ENCODE results near the gene ARFGAP2.

Gene ARFGAP2

GRCh38 chr11:47166368-47166767 lies 10.3 kb downstream of the ARFGAP2 start:
- DNase-seq = no peak

DNA sequence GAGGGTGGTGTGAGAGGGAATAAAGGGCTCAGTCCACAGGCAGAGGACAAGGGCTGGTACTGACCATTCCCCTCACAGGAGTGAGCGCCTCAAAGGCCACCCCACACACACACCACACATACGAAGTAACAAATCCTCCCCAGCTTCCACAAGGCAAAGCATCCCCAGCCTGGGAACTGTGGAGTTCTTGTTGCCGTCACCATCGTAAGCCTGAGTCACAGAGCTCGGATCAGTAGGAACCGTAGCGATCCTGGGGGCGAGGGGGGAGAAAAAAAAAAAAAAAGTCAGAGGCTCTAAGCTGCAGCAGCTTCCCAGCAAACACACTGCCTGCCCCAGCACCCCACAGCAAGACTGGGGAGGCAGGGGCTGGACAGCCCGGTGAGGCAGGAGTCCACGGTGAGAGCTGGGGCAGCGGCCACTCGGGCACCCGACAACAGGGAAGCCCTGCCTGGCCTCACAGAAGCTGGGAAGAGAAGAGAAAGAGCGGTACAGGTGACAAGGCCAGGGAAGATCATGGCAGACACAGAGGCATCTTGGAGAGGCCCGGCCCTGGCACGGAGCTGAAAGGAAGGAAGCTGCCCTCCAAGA lies 11.3 kb downstream of the ARFGAP2 start:
- no peak for DNase-seq

- DNase-seq = no peak
Observed at GRCh38 chr11:47164321-47164720, 12.4 kb downstream of the ARFGAP2 start.

DNA sequence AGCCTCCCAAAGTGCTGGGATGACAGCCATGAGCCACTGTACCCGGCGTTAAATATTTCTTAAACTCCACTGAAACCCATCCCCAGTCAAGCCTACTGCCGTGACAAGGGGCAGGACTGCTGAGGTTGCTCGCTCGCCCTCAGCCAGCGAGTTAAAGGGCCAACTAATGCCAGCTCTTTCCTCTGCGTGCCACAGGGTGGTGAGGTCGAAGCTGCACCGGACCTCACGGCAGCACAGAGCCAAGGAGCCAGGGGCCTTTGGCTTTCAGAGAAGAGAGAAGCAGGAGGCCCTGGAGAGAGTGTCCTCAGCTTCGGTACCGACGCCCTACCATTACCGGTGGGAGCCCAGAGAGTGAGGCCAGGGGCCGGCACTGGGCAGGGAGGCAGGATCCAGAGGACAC lies 12.8 kb downstream of the ARFGAP2 start:
- DNase-seq = no peak

DNA sequence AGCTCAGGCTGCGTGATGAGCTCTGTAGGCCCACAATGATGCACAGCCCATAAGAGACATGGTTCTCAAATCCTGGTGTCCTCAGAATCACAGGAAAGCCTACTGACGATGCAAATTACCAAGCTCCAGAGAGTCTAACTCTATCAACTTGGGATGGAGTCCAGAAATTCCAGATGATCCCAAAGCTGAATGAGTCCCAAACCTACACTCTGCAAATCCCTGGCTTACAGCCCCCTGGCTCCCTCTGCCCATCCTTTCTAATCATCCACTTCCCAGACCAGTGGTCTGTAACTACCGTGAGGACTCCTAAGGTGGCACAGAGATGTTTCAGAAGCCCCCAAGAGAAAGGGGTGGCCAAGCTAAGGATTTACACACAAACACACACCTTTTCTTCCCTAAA lies 13.5 kb downstream of the ARFGAP2 start:
- DNase-seq = no peak

GRCh38 chr11:47162426-47162825 lies 14.3 kb downstream of the ARFGAP2 start:
- no peak for DNase-seq

GRCh38 chr11:47161890-47162289 lies 14.8 kb downstream of the ARFGAP2 start:
- DNase-seq = no peak

DNA sequence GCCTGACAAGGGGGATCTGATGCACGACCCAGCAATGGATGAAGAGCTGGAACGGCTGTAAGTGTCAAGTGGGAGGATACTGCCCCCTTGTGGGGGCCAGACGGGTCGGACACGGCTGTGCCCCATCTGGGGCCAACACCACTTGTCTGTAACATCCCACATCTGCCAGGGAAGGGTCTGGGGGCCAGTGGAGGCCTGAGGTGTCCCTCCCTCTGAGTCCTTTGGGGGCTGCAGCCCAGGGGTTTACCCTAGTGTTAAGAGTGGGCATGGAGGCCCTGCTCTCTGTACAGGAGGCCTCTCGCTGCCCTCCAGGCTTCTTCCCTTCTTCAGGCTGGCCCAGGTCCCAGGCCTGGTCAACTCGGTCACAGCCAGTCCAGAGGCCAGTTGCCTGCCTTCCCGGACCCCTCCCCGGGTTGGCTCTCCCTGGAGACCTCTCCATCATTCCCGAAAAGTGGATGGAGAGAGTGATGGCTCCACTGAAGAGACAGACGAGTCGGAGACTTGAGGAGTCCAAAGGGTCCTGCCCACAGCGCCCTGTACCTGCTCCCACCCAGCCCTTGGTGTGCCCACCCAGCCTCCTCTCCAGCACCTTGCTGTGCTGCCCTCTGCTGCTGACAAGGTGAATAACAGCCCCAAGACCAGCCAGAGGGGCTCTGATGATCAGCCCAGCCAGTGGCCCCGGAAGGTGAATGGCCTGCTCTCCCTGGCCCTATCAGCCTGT lies 15.4 kb downstream of the ARFGAP2 start:
- DNase-seq = peak; percentile 37

DNA sequence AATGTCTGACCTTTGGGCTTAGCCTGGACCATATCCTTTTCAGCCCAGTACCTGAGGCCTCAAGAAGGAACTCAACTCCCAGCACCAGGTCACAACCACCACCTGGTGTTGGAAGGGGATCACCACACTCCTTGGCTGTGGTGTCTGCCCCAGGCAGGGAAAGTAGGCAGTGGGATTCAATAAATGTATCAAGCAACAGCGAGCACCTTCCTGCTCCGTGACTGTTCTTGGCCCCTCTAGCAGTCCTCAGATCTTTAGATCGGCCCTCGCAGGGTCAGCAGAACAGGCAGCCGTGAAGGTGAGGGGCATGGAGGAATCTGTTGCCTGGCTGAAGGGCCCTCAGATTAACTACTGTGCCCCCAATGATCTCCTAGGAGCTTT lies 15.9 kb downstream of the ARFGAP2 start:
- DNase-seq = no peak

GRCh38 chr11:47158242-47158641 lies 18.4 kb downstream of the ARFGAP2 start:
- no peak for DNase-seq

GRCh38 chr11:47157805-47158204 lies 18.9 kb downstream of the ARFGAP2 start:
- DNase-seq = no peak

- no peak for DNase-seq
Observed at GRCh38 chr11:47156951-47157350, 19.7 kb downstream of the ARFGAP2 start.

GRCh38 chr11:47156333-47156732 lies 20.3 kb downstream of the ARFGAP2 start:
- DNase-seq = no peak

DNA sequence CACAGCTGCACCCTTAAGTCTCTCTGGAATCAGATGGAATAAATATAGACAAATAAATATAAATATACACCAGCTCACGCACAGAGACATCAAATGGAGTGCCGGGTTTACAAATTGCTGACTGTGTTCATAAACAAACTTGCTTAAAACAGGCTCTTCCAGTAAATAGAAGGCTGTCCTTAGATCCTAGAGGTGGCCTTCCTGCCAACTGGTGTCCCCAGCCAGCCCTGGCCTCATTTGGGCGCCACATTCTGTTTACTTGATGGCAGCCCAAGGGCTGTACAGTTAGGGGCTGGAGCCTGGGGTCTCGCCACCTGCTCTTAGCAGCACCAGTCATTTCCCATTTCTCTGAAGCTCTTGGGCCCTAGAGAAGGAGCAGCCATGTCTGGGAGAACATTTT lies 20.8 kb downstream of the ARFGAP2 start:
- no peak for DNase-seq

DNA sequence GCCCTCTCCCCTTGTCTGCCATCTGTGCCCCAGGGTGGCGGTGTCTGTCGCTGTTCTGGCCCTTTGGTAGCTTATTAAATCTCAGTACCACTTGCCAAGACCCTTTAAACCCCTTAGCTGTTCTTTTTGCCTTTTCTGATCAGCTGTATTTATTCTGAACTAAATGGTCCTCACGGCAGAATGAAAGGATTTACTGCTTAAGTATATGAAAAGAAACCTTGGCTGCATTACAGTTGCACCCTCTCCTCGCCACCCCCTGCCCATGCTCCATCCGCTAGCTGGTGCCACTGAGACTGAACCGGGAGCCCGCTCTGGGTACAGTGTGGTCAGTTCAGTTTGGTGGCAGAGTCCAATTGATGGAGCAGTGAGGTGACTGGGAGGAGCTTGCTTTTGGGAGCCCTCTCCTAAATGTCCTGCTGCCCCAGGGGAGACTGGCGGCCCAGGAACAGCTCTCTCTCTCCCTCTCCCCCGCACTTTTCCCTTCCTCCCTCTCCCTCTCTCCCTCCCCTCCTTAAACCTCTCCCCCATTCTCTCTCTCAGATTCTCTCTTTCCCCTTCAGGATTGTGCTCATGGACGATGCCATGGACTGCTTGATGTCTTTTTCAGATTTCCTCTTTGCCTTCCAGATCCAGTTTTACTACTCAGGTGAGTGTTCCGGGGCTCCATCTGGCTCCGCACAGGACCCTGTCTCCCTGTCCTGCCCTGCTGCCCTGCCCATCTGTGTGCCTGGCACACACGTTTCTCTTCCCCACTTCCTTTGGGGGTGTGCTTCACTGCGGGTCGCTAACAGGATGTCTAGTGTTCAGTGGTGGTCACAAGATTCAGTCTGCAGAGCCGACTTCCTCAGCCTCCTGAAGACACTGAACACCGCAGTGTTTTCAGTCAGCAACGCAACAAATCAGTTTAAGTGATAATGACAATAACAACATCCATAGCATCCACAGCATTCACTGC lies 21.8 kb downstream of the ARFGAP2 start:
- DNase-seq = peak; percentile 29

DNA sequence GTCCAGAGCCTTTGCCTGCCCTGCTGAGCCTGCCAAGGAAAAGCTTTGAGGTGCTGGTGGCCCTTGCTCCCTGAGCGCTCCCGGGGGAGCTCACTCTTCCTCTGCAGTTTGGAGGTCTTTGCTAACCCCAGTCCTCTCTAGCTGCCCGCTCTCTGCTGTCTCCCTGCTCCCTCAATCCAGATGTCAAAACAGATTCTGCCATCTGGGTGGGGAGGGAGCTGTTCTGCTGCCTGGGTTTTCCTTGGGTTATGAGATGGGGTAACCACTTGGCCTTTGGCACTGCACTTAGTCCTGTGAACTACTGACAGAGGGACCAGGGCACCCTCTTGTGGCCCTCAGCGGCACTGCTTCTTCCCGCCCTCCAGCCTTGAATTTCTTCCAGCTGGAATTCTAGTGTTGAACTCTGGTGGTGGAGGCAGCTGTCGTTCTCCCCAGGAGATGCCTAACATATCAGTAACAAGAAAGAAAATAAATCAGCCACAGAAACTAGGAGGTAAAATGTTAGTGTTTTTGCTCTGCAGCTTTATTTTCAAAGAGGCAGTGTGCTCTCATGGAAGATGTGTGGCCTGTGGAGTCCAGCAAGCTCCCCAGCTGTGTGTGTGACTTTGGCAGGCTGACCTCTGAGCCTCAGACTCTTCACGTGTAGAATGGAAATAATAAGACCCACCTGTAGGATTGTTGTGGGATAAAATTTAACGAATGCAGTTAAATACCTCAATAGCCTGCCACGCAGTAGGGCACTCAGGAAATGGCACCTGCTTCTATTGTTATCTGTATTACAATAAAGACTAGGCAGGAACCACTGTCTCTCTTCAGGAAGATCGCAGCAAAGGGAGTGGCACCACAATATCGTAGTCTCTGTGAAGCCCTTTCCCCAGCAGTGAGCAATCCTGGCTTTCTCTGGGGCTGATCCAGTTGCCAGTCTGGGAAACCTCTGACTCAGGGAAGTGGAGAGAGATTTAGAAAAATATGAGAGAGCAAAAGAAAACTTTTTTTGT lies 23.4 kb downstream of the ARFGAP2 start:
- peak; percentile 37 for DNase-seq

DNA sequence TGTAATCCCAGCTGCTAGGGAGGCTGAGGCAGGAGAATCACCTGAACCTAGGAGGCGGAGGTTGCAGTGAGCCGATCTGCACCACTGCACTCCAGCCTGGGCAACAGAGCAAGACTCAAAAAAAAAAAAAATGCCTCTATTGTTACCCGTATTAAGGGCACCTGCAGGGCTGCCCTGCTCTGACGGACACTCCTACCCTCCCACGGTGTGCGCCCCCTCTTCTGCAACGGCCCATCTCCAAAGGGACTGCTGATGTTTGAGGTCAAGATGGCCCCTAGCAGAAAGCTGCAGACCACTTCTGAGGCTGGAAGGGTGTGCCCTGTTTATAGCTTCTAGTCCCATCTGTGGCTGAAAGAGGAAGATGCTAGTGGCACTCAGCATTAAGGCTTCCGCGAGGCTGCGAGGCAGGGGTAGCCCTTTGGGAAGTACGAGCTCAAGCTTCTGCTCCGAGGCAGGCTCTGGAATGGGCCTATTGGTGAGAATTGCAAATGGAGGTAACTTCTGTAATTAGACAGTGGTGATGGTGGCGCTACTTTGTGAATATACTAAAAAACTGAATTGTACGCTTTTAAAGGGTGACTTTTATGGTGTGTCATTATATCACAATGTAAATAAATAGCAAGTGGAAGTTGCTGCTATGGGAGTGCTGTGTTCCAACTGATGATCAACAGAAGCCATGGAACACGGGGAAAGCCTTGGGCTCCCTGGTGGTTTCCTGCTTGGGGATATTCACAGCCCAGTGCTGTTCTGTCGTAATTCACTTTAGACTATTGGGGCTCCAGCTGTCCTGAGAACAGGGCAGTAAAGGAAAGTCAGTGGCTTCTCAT lies 24.3 kb downstream of the ARFGAP2 start:
- no peak for DNase-seq

GRCh38 chr11:47149782-47150181 lies 26.9 kb downstream of the ARFGAP2 start:
- no peak for DNase-seq

- DNase-seq = no peak
Observed at GRCh38 chr11:47148903-47149531, 27.7 kb downstream of the ARFGAP2 start.

GRCh38 chr11:47148270-47148669 lies 28.4 kb downstream of the ARFGAP2 start:
- DNase-seq = no peak

- DNase-seq = no peak
Observed at GRCh38 chr11:47147681-47148080, 29.0 kb downstream of the ARFGAP2 start.

Data from CD4-positive, alpha-beta T cell treated with Interleukin-4 for 4 hours (primary cell).